ENCODE data around the gene SLC38A7.
"Not testable (repeated sequence)": the region's sequence is repeated elsewhere in the genome, so short reads cannot be mapped to it uniquely, and the experiment has no call there.

Gene SLC38A7

GRCh38 chr16:58678269-58678668, 6.3 kb downstream of the SLC38A7 start:
- DNase-seq, result no peak

- no peak for DNase-seq
These were observed 13.5 kb downstream of the SLC38A7 start for GRCh38 chr16:58670946-58671583.

GRCh38 chr16:58670177-58670576, 14.4 kb downstream of the SLC38A7 start:
- no peak for DNase-seq

- DNase-seq, result no peak
These were observed 19.4 kb downstream of the SLC38A7 start for GRCh38 chr16:58665200-58665599.

GRCh38 chr16:58661199-58661830, 23.3 kb downstream of the SLC38A7 start:
- peak; percentile 40 to 83 (median 52) for DNase-seq

GRCh38 chr16:58659911-58660310, 24.7 kb downstream of the SLC38A7 start:
- DNase-seq, result not testable (repeated sequence)

GRCh38 chr16:58658796-58659211, 25.8 kb downstream of the SLC38A7 start:
- no peak for DNase-seq

- DNase-seq, result no peak
These were observed 27.7 kb downstream of the SLC38A7 start for GRCh38 chr16:58656899-58657298.

- DNase-seq, result no peak
These were observed 29.4 kb downstream of the SLC38A7 start for GRCh38 chr16:58655215-58655596.

- DNase-seq, result no peak
These were observed 29.9 kb downstream of the SLC38A7 start for GRCh38 chr16:58654560-58655214.

GRCh38 chr16:58652741-58653140, 31.8 kb downstream of the SLC38A7 start:
- peak in 1 of 3 experiments; percentile 18 for DNase-seq

GRCh38 chr16:58651965-58652348, 32.6 kb downstream of the SLC38A7 start:
- no peak for DNase-seq

- DNase-seq, result no peak
These were observed 34.9 kb downstream of the SLC38A7 start for GRCh38 chr16:58649707-58650106.

GRCh38 chr16:58647107-58647506, 37.5 kb downstream of the SLC38A7 start:
- DNase-seq, result no peak

- DNase-seq, result peak in 1 of 3 experiments; percentile 14
These were observed 39.6 kb downstream of the SLC38A7 start for GRCh38 chr16:58644765-58645487.

GRCh38 chr16:58644108-58644507, 40.5 kb downstream of the SLC38A7 start:
- no peak for DNase-seq

GRCh38 chr16:58640949-58641348, 43.6 kb downstream of the SLC38A7 start:
- no peak for DNase-seq

GRCh38 chr16:58639836-58640235, 44.7 kb downstream of the SLC38A7 start:
- no peak for DNase-seq

GRCh38 chr16:58639230-58639629, 45.3 kb downstream of the SLC38A7 start:
- no peak for DNase-seq

- DNase-seq, result no peak
These were observed 46.2 kb downstream of the SLC38A7 start for GRCh38 chr16:58638148-58639036.

- not testable (repeated sequence) for DNase-seq
These were observed 47.5 kb downstream of the SLC38A7 start for GRCh38 chr16:58637021-58637420.

- DNase-seq, result no peak
These were observed 48.1 kb downstream of the SLC38A7 start for GRCh38 chr16:58636466-58636865.
